GM19328 (cell line): ENCODE data around the gene TAF8.

Experiments
- ATAC-seq: cut with Tn5 transposase; IDR thresholded peaks from one replicate; pipeline ENCODE4 v1.9.1; 2021; ENCODE audit warnings: mild to moderate bottlenecking, moderate library complexity; ENCODE audit not compliant: unreplicated experiment

Gene TAF8

GRCh38 chr6:42049948-42050296, 402 bp upstream of the TAF8 start:
- no peak for ATAC-seq

- ATAC-seq = no peak
These were observed 937 bp downstream of the TAF8 start for GRCh38 chr6:42051268-42051653.

GRCh38 chr6:42053601-42054000, 3.3 kb downstream of the TAF8 start:
- ATAC-seq = no peak

GRCh38 chr6:42059743-42060142, 9.4 kb downstream of the TAF8 start:
- ATAC-seq = no peak

- ATAC-seq = no peak
These were observed 15.9 kb downstream of the TAF8 start for GRCh38 chr6:42066156-42066675.

GRCh38 chr6:42068173-42068572, 17.8 kb downstream of the TAF8 start:
- no peak for ATAC-seq

GRCh38 chr6:42068872-42069522, 18.7 kb downstream of the TAF8 start:
- no peak for ATAC-seq

GRCh38 chr6:42071881-42072583, 21.7 kb downstream of the TAF8 start:
- no peak for ATAC-seq

- no peak for ATAC-seq
These were observed 23.0 kb downstream of the TAF8 start for GRCh38 chr6:42073287-42073686.

GRCh38 chr6:42075159-42075838, 25.0 kb downstream of the TAF8 start:
- no peak for ATAC-seq

GRCh38 chr6:42078386-42078785, 28.1 kb downstream of the TAF8 start:
- ATAC-seq = no peak

GRCh38 chr6:42079941-42080464, 29.7 kb downstream of the TAF8 start:
- ATAC-seq = no peak

GRCh38 chr6:42083530-42083929, 33.2 kb downstream of the TAF8 start:
- ATAC-seq = no peak

- ATAC-seq = no peak
These were observed 34.6 kb downstream of the TAF8 start for GRCh38 chr6:42084889-42085288.

GRCh38 chr6:42086046-42087035, 36.0 kb downstream of the TAF8 start:
- no peak for ATAC-seq

GRCh38 chr6:42088101-42088591, 37.8 kb downstream of the TAF8 start:
- no peak for ATAC-seq

- ATAC-seq = no peak
These were observed 40.7 kb downstream of the TAF8 start for GRCh38 chr6:42090819-42091717.

GRCh38 chr6:42091718-42092023, 41.3 kb downstream of the TAF8 start:
- no peak for ATAC-seq

- no peak for ATAC-seq
These were observed 43.4 kb downstream of the TAF8 start for GRCh38 chr6:42093582-42094329.
